HG03139 (cell line): Measurements from ENCODE around the gene RASGEF1B.
"Not testable (repeated sequence)": the region's sequence is repeated elsewhere in the genome, so short reads cannot be mapped to it uniquely, and the experiment has no call there.

Source experiments
- ATAC-seq: cut with Tn5 transposase; IDR thresholded peaks from one replicate; pipeline ENCODE4 v1.9.1; 2021; ENCODE audit not compliant: unreplicated experiment

The RASGEF1B gene

GRCh38 chr4:81432825-81433224 lies 38.9 kb downstream of the RASGEF1B start:
- ATAC-seq, result no peak

GRCh38 chr4:81431971-81432370 lies 39.7 kb downstream of the RASGEF1B start:
- no peak for ATAC-seq

GRCh38 chr4:81429607-81430006 lies 42.1 kb downstream of the RASGEF1B start:
- ATAC-seq, result no peak

- ATAC-seq, result no peak
These were observed 42.7 kb downstream of the RASGEF1B start for GRCh38 chr4:81429031-81429430.

GRCh38 chr4:81428002-81428401 lies 43.7 kb downstream of the RASGEF1B start:
- no peak for ATAC-seq

GRCh38 chr4:81427344-81427821 lies 44.3 kb downstream of the RASGEF1B start:
- no peak for ATAC-seq

- no peak for ATAC-seq
These were observed 44.9 kb downstream of the RASGEF1B start for GRCh38 chr4:81426770-81427289.

- ATAC-seq, result no peak
These were observed 46.6 kb downstream of the RASGEF1B start for GRCh38 chr4:81424816-81425755.

- no peak for ATAC-seq
These were observed 47.4 kb downstream of the RASGEF1B start for GRCh38 chr4:81424336-81424735.

GRCh38 chr4:81422595-81422994 lies 49.1 kb downstream of the RASGEF1B start:
- ATAC-seq, result no peak

GRCh38 chr4:81421346-81422218 lies 50.1 kb downstream of the RASGEF1B start:
- ATAC-seq, result peak; percentile 97

- no peak for ATAC-seq
These were observed 53.1 kb downstream of the RASGEF1B start for GRCh38 chr4:81418572-81418971.

GRCh38 chr4:81412946-81413495 lies 58.7 kb downstream of the RASGEF1B start:
- no peak for ATAC-seq

GRCh38 chr4:81410680-81411079 lies 61.0 kb downstream of the RASGEF1B start:
- no peak for ATAC-seq

- ATAC-seq, result no peak
These were observed 61.9 kb downstream of the RASGEF1B start for GRCh38 chr4:81409836-81410235.

GRCh38 chr4:81408341-81408740 lies 63.4 kb downstream of the RASGEF1B start:
- ATAC-seq, result no peak

GRCh38 chr4:81407726-81408125 lies 64.0 kb downstream of the RASGEF1B start:
- no peak for ATAC-seq

GRCh38 chr4:81406481-81406880 lies 65.2 kb downstream of the RASGEF1B start:
- not testable (repeated sequence) for ATAC-seq

GRCh38 chr4:81405900-81406401 lies 65.8 kb downstream of the RASGEF1B start:
- ATAC-seq, result peak; percentile 67

GRCh38 chr4:81404741-81405140 lies 67.0 kb downstream of the RASGEF1B start:
- no peak for ATAC-seq

- ATAC-seq, result no peak
These were observed 67.4 kb downstream of the RASGEF1B start for GRCh38 chr4:81404294-81404693.
